Mesendoderm (in vitro differentiated cells): Measurements from ENCODE around the gene POLN.

ENCODE experiments used
- DNase-seq: peaks from one replicate; pipeline ENCODE4 v3.0.0; 2013
- H2AK5ac ChIP-seq: 2 replicates; pipeline ENCODE4 v1.6.1; 2013; ENCODE audit warnings: low read length, inconsistent platforms
- H2BK120ac ChIP-seq: 2 replicates; pipeline ENCODE4 v1.6.1; 2013; ENCODE audit warnings: low read depth, mild to moderate bottlenecking, low read length, moderate library complexity, mixed read lengths
- H2BK15ac ChIP-seq: replicated peaks from 2 replicates; pipeline ENCODE4 v1.6.1; 2013; ENCODE audit warnings: low read depth, mild to moderate bottlenecking, moderate library complexity
- H2BK5ac ChIP-seq: 2 replicates; pipeline ENCODE4 v1.6.1; 2013; ENCODE audit warnings: low read length, inconsistent platforms
- H3K18ac ChIP-seq: 2 replicates; pipeline ENCODE4 v1.6.1; 2013; ENCODE audit warnings: mild to moderate bottlenecking, low read length, mixed read lengths
- H3K23ac ChIP-seq: one replicate; pipeline ENCODE4 v1.6.1; 2013; ENCODE audit warnings: low read length
- H3K27ac ChIP-seq: 2 replicates; pipeline ENCODE4 v1.5.1; 2013; ENCODE audit warnings: low read depth, mild to moderate bottlenecking, inconsistent platforms, low read length, moderate library complexity
- H3K27me3 ChIP-seq: 2 replicates; pipeline ENCODE4 v1.6.1; 2013; ENCODE audit warnings: low read length, control low read depth, mild to moderate bottlenecking, inconsistent platforms; ENCODE audit not compliant: insufficient read depth, poor library complexity
- H3K36me3 ChIP-seq: 2 replicates; pipeline ENCODE4 v1.6.1; 2013; ENCODE audit warnings: low read length, inconsistent platforms; ENCODE audit not compliant: control insufficient read depth, insufficient read depth
- H3K4ac ChIP-seq: one replicate; pipeline ENCODE4 v1.6.1; 2013; ENCODE audit warnings: low read depth, mild to moderate bottlenecking, low read length, moderate library complexity
- H3K4me1 ChIP-seq: 2 replicates; pipeline ENCODE4 v1.6.1; 2013; ENCODE audit warnings: low read depth, low read length, inconsistent platforms; ENCODE audit not compliant: control insufficient read depth
- H3K4me2 ChIP-seq: 2 replicates; pipeline ENCODE4 v1.6.1; 2013; ENCODE audit warnings: low read length
- H3K4me3 ChIP-seq: 2 replicates; pipeline ENCODE4 v1.5.1; 2013; ENCODE audit warnings: mild to moderate bottlenecking, low read length
- H3K56ac ChIP-seq: one replicate; pipeline ENCODE4 v1.6.1; 2013; ENCODE audit warnings: low read length
- H3K79me1 ChIP-seq: 2 replicates; pipeline ENCODE4 v1.6.1; 2013; ENCODE audit warnings: low read length, inconsistent platforms
- H3K79me2 ChIP-seq: 2 replicates; pipeline ENCODE4 v1.6.1; 2013; ENCODE audit warnings: mild to moderate bottlenecking, low read length; ENCODE audit not compliant: control insufficient read depth, insufficient read depth
- H3K9ac ChIP-seq: 2 replicates; pipeline ENCODE4 v1.6.1; 2013; ENCODE audit warnings: low read length, inconsistent platforms
- H4K5ac ChIP-seq: one replicate; pipeline ENCODE4 v1.6.1; 2013; ENCODE audit warnings: low read length
- H4K8ac ChIP-seq: one replicate; pipeline ENCODE4 v1.6.1; 2013; ENCODE audit warnings: low read depth, mild to moderate bottlenecking, control low read depth, low read length, moderate library complexity
- WGBS: extraction: QIAGEN DNeasy Blood & Tissue Kit; methylation state at CpG from one replicate; pipeline ENCODE4 v1.1.7; 2013; ENCODE audit warnings: low lambda C conversion rate, missing lambda C conversion rate; ENCODE audit not compliant: insufficient coverage; ENCODE audit errors: extremely low coverage; 5-methylcytosine and 5-hydroxymethylcytosine counted together

Gene POLN

GRCh38 chr4:2069161-2069971 lies 172.6 kb downstream of the POLN start:
- H3K4me1 ChIP-seq = no peaks in the 10 kb centered on the region
- no peak overlapping the region for H3K9ac ChIP-seq
- no peak overlapping the region for H3K4me2 ChIP-seq
- no peaks in the 10 kb centered on the region for H3K79me2 ChIP-seq
- H3K4ac ChIP-seq = no peak overlapping the region
- no peak overlapping the region for H3K18ac ChIP-seq
- no peak overlapping the region for H3K4me3 ChIP-seq
- no CpG with 5 or more reads among the region's 17 CpGs for WGBS
- no peak overlapping the region for H2BK15ac ChIP-seq
- no peak overlapping the region for H2BK5ac ChIP-seq
- H3K23ac ChIP-seq = no peak overlapping the region
- no peaks in the 10 kb centered on the region for H3K36me3 ChIP-seq
- no peak overlapping the region for H3K27ac ChIP-seq
- no peak overlapping the region for H4K5ac ChIP-seq
- no peak overlapping the region for H2BK120ac ChIP-seq
- no peak overlapping the region for H3K56ac ChIP-seq
- H3K79me1 ChIP-seq = no peaks in the 10 kb centered on the region
- no peaks in the 10 kb centered on the region for H3K27me3 ChIP-seq
- H2AK5ac ChIP-seq = no peak overlapping the region
- no peak for DNase-seq
- no peak overlapping the region for H4K8ac ChIP-seq

- H3K18ac ChIP-seq = no peak overlapping the region
- WGBS = no CpG with 5 or more reads among the region's 11 CpGs
- no peak for DNase-seq
- no peak overlapping the region for H2BK15ac ChIP-seq
- H3K4me1 ChIP-seq = no peaks in the 10 kb centered on the region
- H4K5ac ChIP-seq = no peak overlapping the region
- H3K27me3 ChIP-seq = no peaks in the 10 kb centered on the region
- H3K4me2 ChIP-seq = no peak overlapping the region
- H3K4me3 ChIP-seq = no peak overlapping the region
- H2BK5ac ChIP-seq = no peak overlapping the region
- H3K79me1 ChIP-seq = no peaks in the 10 kb centered on the region
- no peak overlapping the region for H4K8ac ChIP-seq
- H3K36me3 ChIP-seq = no peaks in the 10 kb centered on the region
- H2BK120ac ChIP-seq = no peak overlapping the region
- no peak overlapping the region for H3K4ac ChIP-seq
- H2AK5ac ChIP-seq = no peak overlapping the region
- H3K27ac ChIP-seq = no peak overlapping the region
- no peak overlapping the region for H3K23ac ChIP-seq
- no peak overlapping the region for H3K9ac ChIP-seq
- no peaks in the 10 kb centered on the region for H3K79me2 ChIP-seq
- H3K56ac ChIP-seq = no peak overlapping the region
Measured at GRCh38 chr4:2068566-2068965, 173.4 kb downstream of the POLN start.

DNA sequence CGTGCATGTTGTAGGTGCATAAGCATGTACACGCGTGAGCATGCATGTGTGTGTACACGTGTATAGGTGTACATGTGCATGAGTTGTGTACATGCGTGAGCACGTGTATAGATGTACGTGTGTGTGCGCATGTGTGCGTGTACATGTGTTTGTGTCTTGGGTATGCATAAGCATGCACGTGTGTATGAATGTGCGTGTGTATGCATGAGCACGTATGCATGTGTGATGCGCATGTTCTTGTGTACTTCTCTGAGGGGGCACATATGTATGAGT lies 173.8 kb downstream of the POLN start:
- no peak overlapping the region for H2BK15ac ChIP-seq
- no CpG with 5 or more reads among the region's 13 CpGs for WGBS
- no peak for DNase-seq

DNA sequence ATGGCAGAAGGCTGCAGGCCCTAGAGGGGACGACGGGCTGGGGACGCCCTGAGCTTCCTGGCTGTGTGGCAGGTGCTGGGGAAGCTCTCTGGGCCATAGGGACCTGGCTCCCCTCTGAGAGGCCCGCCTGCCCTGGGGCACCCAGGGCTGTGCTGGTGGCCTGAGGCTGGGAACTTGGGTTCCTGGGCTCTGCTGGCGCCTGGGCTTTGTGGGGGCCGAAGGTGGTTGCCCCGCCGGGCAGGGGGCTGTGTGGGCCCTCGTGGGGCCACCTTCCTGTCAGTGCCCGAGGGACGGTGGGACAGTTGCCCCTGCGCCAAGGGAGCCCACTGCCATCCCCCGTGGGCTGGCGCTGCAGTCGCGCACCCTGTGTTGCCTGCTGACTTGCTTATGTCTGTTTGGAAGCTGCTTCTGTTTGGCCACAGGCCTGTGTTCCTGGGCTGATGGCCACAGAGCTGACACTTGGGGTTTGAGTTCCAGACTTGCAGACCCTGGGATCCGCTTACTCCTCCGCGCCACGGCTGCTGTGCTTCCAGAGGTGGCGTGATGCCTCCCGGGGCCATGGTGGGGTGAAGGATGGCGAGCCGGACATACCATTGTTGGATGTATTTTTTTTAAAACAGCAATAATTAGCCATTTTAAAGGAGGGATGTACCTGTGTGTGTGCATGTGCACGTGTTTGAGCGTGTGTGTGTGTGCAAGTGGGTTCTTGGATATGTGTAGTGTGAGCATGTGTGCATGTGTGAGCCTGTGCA lies 174.3 kb downstream of the POLN start:
- Histone ChIP-seq H3K27ac (no peak overlapping the region), H2BK5ac (no peak overlapping the region), H3K27me3 (no peaks in the 10 kb centered on the region), H3K56ac (no peak overlapping the region), H3K18ac (no peak overlapping the region), H3K4me1 (no peaks in the 10 kb centered on the region), H4K8ac (no peak overlapping the region), H3K9ac (no peak overlapping the region), H3K4me3 (no peak overlapping the region), H3K23ac (no peak overlapping the region), H3K79me2 (no peaks in the 10 kb centered on the region), H3K36me3 (no peaks in the 10 kb centered on the region), H2BK120ac (no peak overlapping the region), H3K79me1 (no peaks in the 10 kb centered on the region), H4K5ac (no peak overlapping the region), H2BK15ac (no peak overlapping the region), H3K4ac (no peak overlapping the region), H2AK5ac (no peak overlapping the region), H3K4me2 (no peak overlapping the region)
- no peak for DNase-seq
- no CpG with 5 or more reads among the region's 26 CpGs for WGBS

More for the DNA sequence above, 173.8 kb downstream of the POLN start:
- Histone ChIP-seq H4K5ac (no peak overlapping the region), H3K56ac (no peak overlapping the region), H3K36me3 (no peaks in the 10 kb centered on the region), H3K27me3 (no peaks in the 10 kb centered on the region), H3K4me1 (no peaks in the 10 kb centered on the region), H2AK5ac (no peak overlapping the region), H2BK5ac (no peak overlapping the region), H4K8ac (no peak overlapping the region), H3K79me1 (no peaks in the 10 kb centered on the region), H3K4ac (no peak overlapping the region), H3K4me3 (no peak overlapping the region), H3K27ac (no peak overlapping the region), H3K23ac (no peak overlapping the region), H3K4me2 (no peak overlapping the region), H3K18ac (no peak overlapping the region), H3K9ac (no peak overlapping the region), H3K79me2 (no peaks in the 10 kb centered on the region), H2BK120ac (no peak overlapping the region)

DNA sequence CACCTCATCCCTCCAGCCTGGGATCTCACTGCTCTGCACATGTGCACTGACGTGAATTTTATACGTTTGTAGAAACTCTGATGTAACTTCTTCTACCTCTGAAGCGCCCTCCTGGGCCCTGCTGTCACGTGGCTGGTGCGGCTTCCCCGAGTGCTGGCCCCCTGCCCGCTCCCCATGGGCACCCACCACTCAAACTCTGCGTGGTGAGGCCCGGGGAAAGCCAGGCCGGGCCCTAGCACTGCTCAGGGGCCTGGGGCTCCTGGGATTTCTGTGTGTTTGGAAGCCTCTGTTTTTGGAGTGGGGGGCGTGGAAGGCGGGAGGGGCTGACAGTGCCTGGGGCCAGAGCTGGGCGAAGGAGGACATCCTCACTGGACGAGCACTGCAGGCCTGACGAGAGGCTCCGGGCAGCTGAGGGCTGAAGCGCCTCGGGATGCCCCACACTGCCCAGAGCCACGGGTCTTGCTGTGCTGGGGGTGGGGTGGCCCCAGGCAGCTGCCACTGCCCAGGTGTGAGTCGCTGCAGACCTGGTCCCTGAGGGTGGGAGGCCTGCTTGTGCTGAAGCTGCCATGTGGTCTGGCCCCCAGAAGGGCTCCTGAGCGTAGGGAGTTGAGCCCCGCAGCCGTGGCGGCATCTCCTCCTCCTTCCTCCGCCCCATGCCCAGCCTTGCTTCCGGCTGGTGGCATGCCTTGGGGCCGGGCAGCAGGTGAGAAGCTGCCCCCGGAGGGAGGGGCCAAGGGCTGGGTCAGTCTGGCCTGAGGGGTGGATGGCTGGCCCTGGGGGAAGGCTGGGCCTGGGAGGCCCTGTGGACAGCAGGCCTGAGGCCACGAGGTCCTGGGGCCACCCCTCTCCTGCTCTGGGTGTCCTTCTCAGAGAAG lies 175.1 kb downstream of the POLN start:
- no peak overlapping the region for H3K4me2 ChIP-seq
- no peak overlapping the region for H3K56ac ChIP-seq
- no peaks in the 10 kb centered on the region for H3K36me3 ChIP-seq
- no peak overlapping the region for H3K9ac ChIP-seq
- H3K4me1 ChIP-seq = no peaks in the 10 kb centered on the region
- H2BK15ac ChIP-seq = no peak overlapping the region
- H4K8ac ChIP-seq = no peak overlapping the region
- H2BK5ac ChIP-seq = no peak overlapping the region
- no peaks in the 10 kb centered on the region for H3K79me1 ChIP-seq
- DNase-seq = no peak
- no peak overlapping the region for H2BK120ac ChIP-seq
- H3K79me2 ChIP-seq = no peaks in the 10 kb centered on the region
- H3K4ac ChIP-seq = no peak overlapping the region
- WGBS = no CpG with 5 or more reads among the region's 29 CpGs
- no peak overlapping the region for H2AK5ac ChIP-seq
- no peaks in the 10 kb centered on the region for H3K27me3 ChIP-seq
- no peak overlapping the region for H4K5ac ChIP-seq
- H3K27ac ChIP-seq = no peak overlapping the region
- no peak overlapping the region for H3K4me3 ChIP-seq
- no peak overlapping the region for H3K23ac ChIP-seq
- no peak overlapping the region for H3K18ac ChIP-seq
